Measurements from ENCODE around the gene UBR1.

DNA sequence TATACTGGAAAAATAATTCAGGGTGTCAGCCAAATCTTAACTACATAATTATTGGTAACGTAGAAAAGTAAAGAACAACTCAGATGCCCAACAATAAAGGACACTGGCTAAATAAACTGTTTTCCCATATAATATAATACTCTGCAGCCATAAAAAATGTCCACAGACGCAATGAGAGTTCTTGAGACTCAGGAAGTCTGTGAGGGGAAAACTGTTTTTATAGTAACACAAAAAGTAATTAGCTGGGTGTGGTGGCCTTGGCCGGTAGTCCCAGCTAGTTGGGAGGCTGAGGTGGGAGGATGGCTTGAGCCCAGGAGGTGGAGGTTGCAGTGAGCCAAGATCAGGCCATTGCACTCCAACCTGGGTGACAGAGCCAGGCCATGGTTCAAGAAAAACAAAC is 5.5 kb upstream of the UBR1 start:
- TF ChIP-seq, protein P1, sequence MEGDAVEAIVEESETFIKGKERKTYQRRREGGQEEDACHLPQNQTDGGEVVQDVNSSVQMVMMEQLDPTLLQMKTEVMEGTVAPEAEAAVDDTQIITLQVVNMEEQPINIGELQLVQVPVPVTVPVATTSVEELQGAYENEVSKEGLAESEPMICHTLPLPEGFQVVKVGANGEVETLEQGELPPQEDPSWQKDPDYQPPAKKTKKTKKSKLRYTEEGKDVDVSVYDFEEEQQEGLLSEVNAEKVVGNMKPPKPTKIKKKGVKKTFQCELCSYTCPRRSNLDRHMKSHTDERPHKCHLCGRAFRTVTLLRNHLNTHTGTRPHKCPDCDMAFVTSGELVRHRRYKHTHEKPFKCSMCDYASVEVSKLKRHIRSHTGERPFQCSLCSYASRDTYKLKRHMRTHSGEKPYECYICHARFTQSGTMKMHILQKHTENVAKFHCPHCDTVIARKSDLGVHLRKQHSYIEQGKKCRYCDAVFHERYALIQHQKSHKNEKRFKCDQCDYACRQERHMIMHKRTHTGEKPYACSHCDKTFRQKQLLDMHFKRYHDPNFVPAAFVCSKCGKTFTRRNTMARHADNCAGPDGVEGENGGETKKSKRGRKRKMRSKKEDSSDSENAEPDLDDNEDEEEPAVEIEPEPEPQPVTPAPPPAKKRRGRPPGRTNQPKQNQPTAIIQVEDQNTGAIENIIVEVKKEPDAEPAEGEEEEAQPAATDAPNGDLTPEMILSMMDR (conservative IDR thresholded peaks at IDR 0.05; ENCODE audit: low read depth, low read length) = no peak
- no peak for TF ChIP-seq EZH2 (IDR thresholded peaks at IDR 0.05; ENCODE audit: borderline replicate concordance, low read depth, low read length, poor library complexity, severe bottlenecking)

Measured in A673 (cell line).